HepG2 (cell line): Measurements from ENCODE around the gene TEX19. TPM values are rescaled to one million over a fixed set of nuclear protein-coding genes. Genes with fewer than 3 reads are reported as not detected.

Experiments used
- ATF1 ChIP-seq: IDR thresholded peaks from 2 replicates; pipeline ENCODE4 v1.6.1; 2016; ENCODE audit warnings: mild to moderate bottlenecking, control low read depth
- CREM ChIP-seq, 2 experiments: sonication (generic) in 1 of 2; formaldehyde crosslinking in 1 of 2; IDR thresholded peaks; 2 replicates each; pipeline versions ENCODE4 v1.4.0 to v1.6.1; 2016 to 2020; ENCODE audit warnings: antibody characterized with exemption in 1 of 2, mild to moderate bottlenecking in 1 of 2, missing genetic modification reagents in 1 of 2
- FOXK1 ChIP-seq: sonication (generic); formaldehyde crosslinking; IDR thresholded peaks from 2 replicates; pipeline ENCODE4 v1.4.0; 2020; ENCODE audit warnings: low read depth, missing genetic modification reagents, borderline replicate concordance
- GLI4 ChIP-seq: sonication (generic); formaldehyde crosslinking; IDR thresholded peaks from 2 replicates; pipeline ENCODE4 v1.5.1; 2020; ENCODE audit warnings: missing genetic modification reagents, mild to moderate bottlenecking, moderate library complexity, borderline replicate concordance
- IRF2 ChIP-seq: IDR thresholded peaks from 2 replicates; pipeline ENCODE4 v1.6.1; 2018; ENCODE audit warnings: missing genetic modification reagents, missing compliant biosample characterization
- KAT8 ChIP-seq: IDR thresholded peaks from 2 replicates; pipeline ENCODE4 v1.6.1; 2016; ENCODE audit warnings: missing genetic modification reagents, missing compliant biosample characterization
- MAF1 ChIP-seq: sonication (generic); formaldehyde crosslinking; IDR thresholded peaks from 2 replicates; pipeline ENCODE4 v1.5.0; 2020; ENCODE audit warnings: missing genetic modification reagents, borderline replicate concordance
- MATR3 ChIP-seq: sonication (generic); formaldehyde crosslinking; IDR thresholded peaks from 2 replicates; pipeline ENCODE4 v1.4.0; 2020; ENCODE audit warnings: missing genetic modification reagents
- PHF21A ChIP-seq: sonication (generic); formaldehyde crosslinking; IDR thresholded peaks from 2 replicates; pipeline ENCODE4 v1.5.0; 2020; ENCODE audit warnings: mild to moderate bottlenecking, missing genetic modification reagents
- PHF8 ChIP-seq: sonication (generic); formaldehyde crosslinking; IDR thresholded peaks from 2 replicates; pipeline ENCODE4 v1.5.0; 2020; ENCODE audit warnings: missing genetic modification reagents
- POLR2AphosphoS5 ChIP-seq: IDR thresholded peaks from 2 replicates; pipeline ENCODE4 v1.6.1; 2012; ENCODE audit warnings: low read depth, low read length
- RFXAP ChIP-seq: sonication (generic); formaldehyde crosslinking; IDR thresholded peaks from 2 replicates; pipeline ENCODE4 v1.4.0; 2020; ENCODE audit warnings: missing genetic modification reagents, borderline replicate concordance
- SP1 ChIP-seq, 2 experiments: fragments of 450-650 bp in 1 of 2; sonication (generic) in 1 of 2; formaldehyde crosslinking in 1 of 2; IDR thresholded peaks; 2 replicates each; pipeline versions ENCODE4 v1.4.0 to v1.6.1; 2016 to 2020; ENCODE audit warnings: missing genetic modification reagents in 1 of 2
- SP5 ChIP-seq: IDR thresholded peaks from 2 replicates; pipeline ENCODE4 v1.6.1; 2016; ENCODE audit warnings: low read depth, borderline replicate concordance
- TBX2 ChIP-seq: sonication (generic); formaldehyde crosslinking; IDR thresholded peaks from 2 replicates; pipeline ENCODE4 v1.5.0; 2020; ENCODE audit warnings: missing genetic modification reagents, mild to moderate bottlenecking, borderline replicate concordance
- U2AF2 ChIP-seq: fragments of 200-400 bp; formaldehyde crosslinking; IDR thresholded peaks from 2 replicates; pipeline ENCODE4 v1.6.1; 2017; ENCODE audit warnings: low read depth, mild to moderate bottlenecking, low read length
- ZNF143 ChIP-seq: sonication (generic); formaldehyde crosslinking; IDR thresholded peaks from 2 replicates; pipeline ENCODE4 v1.4.0; 2020; ENCODE audit warnings: missing genetic modification reagents
- ZNF605 ChIP-seq: sonication (generic); formaldehyde crosslinking; IDR thresholded peaks from 2 replicates; pipeline ENCODE4 v1.8.0; 2022; ENCODE audit warnings: mild to moderate bottlenecking, missing genetic modification reagents
- ZNF724P ChIP-seq: sonication (generic); formaldehyde crosslinking; IDR thresholded peaks from 2 replicates; pipeline ENCODE4 v1.8.0; 2022; ENCODE audit warnings: missing genetic modification reagents, borderline replicate concordance
- ZNF792 ChIP-seq: IDR thresholded peaks from 2 replicates; pipeline ENCODE4 v1.6.1; 2016
- ZNF816 ChIP-seq: sonication (generic); formaldehyde crosslinking; IDR thresholded peaks from 2 replicates; pipeline ENCODE4 v1.8.0; 2022; ENCODE audit warnings: missing genetic modification reagents, mild to moderate bottlenecking, borderline replicate concordance
- polyA plus RNA-seq, 8 experiments: library from polyadenylated mRNA; depleted of rRNA in 3 of 8; stranded (reverse) in 7 of 8; unstranded in 1 of 8; fragments of >200 nt; fragmentation: Illumina TruSeq in 4 of 8; extraction: Trizol in 4 of 8; gene quantifications; 2 replicates each; pipeline versions ENCODE4 v1.2.1 to v1.2.3, GENCODE V29; 2011 to 2016; ENCODE audit warnings: low read depth in 4 of 8, missing spikeins in 1 of 8, mixed read lengths in 1 of 8; ENCODE audit not compliant: insufficient read depth in 1 of 8
- total RNA-seq, 5 experiments: library from RNA; depleted of rRNA; stranded (reverse); fragments of >200 nt; fragmentation: Illumina TruSeq; extraction: Trizol; gene quantifications; 2 replicates each; pipeline ENCODE4 v1.2.3, GENCODE V29; 2016; ENCODE audit warnings: low read depth in 1 of 5
- TF ChIP-seq, protein P1 (sequence below): IDR thresholded peaks from 2 replicates; pipeline ENCODE4 v1.6.1; 2012; ENCODE audit warnings: low read length, improper control_type of control experiment
- TF ChIP-seq, protein P2 (sequence below): sonication (generic); formaldehyde crosslinking; IDR thresholded peaks from 2 replicates; pipeline ENCODE4 v1.4.0; 2020; ENCODE audit warnings: missing genetic modification reagents, borderline replicate concordance

Gene TEX19
- total and polyA plus RNA-seq, 2 of the 13 experiments (the other 11 are each of a cell fraction or from before 2014, with no cell fraction given): 1.3 to 6.0 TPM

DNA sequence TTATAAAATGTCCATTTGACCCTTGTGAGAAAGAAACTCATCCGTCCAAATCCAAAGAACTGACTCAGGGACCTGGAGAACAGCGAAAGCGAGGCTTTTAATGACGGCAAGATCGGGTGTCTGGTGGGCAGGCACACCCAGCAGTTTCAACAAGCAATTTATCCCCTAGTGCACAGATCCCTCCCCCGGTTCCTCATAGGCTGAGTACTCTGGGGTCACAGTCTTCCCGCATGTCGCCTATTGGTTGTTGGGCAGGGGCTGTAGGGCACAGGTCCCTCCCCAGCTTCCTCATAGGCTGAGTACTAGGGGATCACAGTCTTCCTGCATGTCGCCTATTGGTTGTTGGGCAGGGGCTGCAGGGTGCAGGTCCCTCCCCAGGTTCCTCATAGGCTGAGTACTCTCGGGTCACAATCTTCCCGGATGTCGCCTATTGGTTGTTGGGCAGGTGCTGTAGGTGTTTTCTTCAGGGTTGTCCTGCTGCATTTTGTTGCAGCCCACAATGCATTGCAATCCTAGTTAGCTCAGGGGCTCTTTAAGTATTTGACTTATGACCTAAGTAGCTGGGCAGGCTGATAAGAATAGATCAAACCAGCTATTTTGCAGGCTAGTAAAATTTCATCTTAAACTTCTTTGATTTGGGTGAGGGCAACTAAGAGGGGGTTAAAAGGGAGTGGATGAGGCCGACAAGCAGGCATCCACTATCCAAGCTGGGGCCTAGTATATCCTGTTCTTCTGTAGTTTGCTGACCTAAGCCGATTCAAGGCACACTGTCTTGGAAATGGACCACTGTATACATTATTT lies 8.9 kb downstream of the TEX19 start (continued):
- TF ChIP-seq, protein P1, sequence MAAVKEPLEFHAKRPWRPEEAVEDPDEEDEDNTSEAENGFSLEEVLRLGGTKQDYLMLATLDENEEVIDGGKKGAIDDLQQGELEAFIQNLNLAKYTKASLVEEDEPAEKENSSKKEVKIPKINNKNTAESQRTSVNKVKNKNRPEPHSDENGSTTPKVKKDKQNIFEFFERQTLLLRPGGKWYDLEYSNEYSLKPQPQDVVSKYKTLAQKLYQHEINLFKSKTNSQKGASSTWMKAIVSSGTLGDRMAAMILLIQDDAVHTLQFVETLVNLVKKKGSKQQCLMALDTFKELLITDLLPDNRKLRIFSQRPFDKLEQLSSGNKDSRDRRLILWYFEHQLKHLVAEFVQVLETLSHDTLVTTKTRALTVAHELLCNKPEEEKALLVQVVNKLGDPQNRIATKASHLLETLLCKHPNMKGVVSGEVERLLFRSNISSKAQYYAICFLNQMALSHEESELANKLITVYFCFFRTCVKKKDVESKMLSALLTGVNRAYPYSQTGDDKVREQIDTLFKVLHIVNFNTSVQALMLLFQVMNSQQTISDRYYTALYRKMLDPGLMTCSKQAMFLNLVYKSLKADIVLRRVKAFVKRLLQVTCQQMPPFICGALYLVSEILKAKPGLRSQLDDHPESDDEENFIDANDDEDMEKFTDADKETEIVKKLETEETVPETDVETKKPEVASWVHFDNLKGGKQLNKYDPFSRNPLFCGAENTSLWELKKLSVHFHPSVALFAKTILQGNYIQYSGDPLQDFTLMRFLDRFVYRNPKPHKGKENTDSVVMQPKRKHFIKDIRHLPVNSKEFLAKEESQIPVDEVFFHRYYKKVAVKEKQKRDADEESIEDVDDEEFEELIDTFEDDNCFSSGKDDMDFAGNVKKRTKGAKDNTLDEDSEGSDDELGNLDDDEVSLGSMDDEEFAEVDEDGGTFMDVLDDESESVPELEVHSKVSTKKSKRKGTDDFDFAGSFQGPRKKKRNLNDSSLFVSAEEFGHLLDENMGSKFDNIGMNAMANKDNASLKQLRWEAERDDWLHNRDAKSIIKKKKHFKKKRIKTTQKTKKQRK: peak; percentile 70
- TF ChIP-seq PHF8 (CRISPR knock-in tag) (peak; percentile 39; the same call in 1 of the 2 replicates), ZNF792 (CRISPR knock-in tag) (0 out of 2 replicates have a peak, but pooled peaks have one; percentile 27), MAF1 (no peak), ZNF816 (CRISPR knock-in tag) (no peak), ZNF143 (CRISPR knock-in tag) (peak; percentile 85), TBX2 (CRISPR knock-in tag) (peak; percentile 35; the same call in 1 of the 2 replicates), SP5 (CRISPR knock-in tag) (peak; percentile 20; the same call in 1 of the 2 replicates), U2AF2 (no peak), IRF2 (peak; percentile 47; the same call in 1 of the 2 replicates), ZNF605 (peak; percentile 86), SP1 (IDR thresholded peaks at IDR 0.05) (no peak), SP1 (CRISPR knock-in tag; IDR thresholded peaks at IDR 0.05) (peak; percentile 59), GLI4 (CRISPR knock-in tag) (0 out of 2 replicates have a peak, but pooled peaks have one; percentile 29), MATR3 (CRISPR knock-in tag) (no peak), KAT8 (CRISPR knock-in tag) (peak; percentile 82), RFXAP (CRISPR knock-in tag) (peak; percentile 84), CREM (IDR thresholded peaks at IDR 0.05) (peak; percentile 82), CREM (CRISPR knock-in tag; IDR thresholded peaks at IDR 0.05) (no peak), ZNF724P (CRISPR knock-in tag) (no peak), ATF1 (CRISPR knock-in tag) (peak; percentile 91), PHF21A (CRISPR knock-in tag) (peak; percentile 78), POLR2AphosphoS5 (peak; percentile 99), FOXK1 (CRISPR knock-in tag) (0 out of 2 replicates have a peak, but pooled peaks have one; percentile 39)
- TF ChIP-seq, protein P2, sequence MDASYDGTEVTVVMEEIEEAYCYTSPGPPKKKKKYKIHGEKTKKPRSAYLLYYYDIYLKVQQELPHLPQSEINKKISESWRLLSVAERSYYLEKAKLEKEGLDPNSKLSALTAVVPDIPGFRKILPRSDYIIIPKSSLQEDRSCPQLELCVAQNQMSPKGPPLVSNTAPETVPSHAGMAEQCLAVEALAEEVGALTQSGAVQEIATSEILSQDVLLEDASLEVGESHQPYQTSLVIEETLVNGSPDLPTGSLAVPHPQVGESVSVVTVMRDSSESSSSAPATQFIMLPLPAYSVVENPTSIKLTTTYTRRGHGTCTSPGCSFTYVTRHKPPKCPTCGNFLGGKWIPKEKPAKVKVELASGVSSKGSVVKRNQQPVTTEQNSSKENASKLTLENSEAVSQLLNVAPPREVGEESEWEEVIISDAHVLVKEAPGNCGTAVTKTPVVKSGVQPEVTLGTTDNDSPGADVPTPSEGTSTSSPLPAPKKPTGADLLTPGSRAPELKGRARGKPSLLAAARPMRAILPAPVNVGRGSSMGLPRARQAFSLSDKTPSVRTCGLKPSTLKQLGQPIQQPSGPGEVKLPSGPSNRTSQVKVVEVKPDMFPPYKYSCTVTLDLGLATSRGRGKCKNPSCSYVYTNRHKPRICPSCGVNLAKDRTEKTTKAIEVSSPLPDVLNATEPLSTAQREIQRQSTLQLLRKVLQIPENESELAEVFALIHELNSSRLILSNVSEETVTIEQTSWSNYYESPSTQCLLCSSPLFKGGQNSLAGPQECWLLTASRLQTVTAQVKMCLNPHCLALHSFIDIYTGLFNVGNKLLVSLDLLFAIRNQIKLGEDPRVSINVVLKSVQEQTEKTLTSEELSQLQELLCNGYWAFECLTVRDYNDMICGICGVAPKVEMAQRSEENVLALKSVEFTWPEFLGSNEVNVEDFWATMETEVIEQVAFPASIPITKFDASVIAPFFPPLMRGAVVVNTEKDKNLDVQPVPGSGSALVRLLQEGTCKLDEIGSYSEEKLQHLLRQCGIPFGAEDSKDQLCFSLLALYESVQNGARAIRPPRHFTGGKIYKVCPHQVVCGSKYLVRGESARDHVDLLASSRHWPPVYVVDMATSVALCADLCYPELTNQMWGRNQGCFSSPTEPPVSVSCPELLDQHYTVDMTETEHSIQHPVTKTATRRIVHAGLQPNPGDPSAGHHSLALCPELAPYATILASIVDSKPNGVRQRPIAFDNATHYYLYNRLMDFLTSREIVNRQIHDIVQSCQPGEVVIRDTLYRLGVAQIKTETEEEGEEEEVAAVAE (CRISPR knock-in tag): peak; percentile 67
